ENCODE data around the gene SYTL5. TPM values are rescaled to one million over a fixed set of nuclear protein-coding genes. Genes with fewer than 3 reads are reported as not detected.
"Not testable (repeated sequence)": the region's sequence is repeated elsewhere in the genome, so short reads cannot be mapped to it uniquely, and the experiment has no call there.

Gene SYTL5
- total RNA-seq, 1 donor from 2014 or later = 0.08 TPM

- DNase-seq (ENCODE audit: low read depth) = no peak
- no peaks in the 10 kb centered on the region for H3K36me3 ChIP-seq (ENCODE audit: control insufficient read depth, insufficient read depth, low read length)
- no peaks in the 10 kb centered on the region for H3K27me3 ChIP-seq (ENCODE audit: control insufficient read depth, insufficient read depth, low read length)
- no peak for TF ChIP-seq CTCF (IDR thresholded peaks at IDR 0.05; ENCODE audit: insufficient read depth, low read length, poor library complexity, severe bottlenecking)
- H3K4me3 ChIP-seq (ENCODE audit: low read depth, low read length) = no peak overlapping the region
These were observed 30.9 kb upstream of the SYTL5 start for GRCh38 chrX:37975421-37975820.

- H3K36me3 ChIP-seq (ENCODE audit: control insufficient read depth, insufficient read depth, low read length) = no peaks in the 10 kb centered on the region
- no peak for DNase-seq (ENCODE audit: low read depth)
- H3K4me3 ChIP-seq (ENCODE audit: low read depth, low read length) = no peak overlapping the region
- no peaks in the 10 kb centered on the region for H3K27me3 ChIP-seq (ENCODE audit: control insufficient read depth, insufficient read depth, low read length)
- TF ChIP-seq CTCF (IDR thresholded peaks at IDR 0.05; ENCODE audit: insufficient read depth, low read length, poor library complexity, severe bottlenecking) = no peak
These were observed 30.2 kb upstream of the SYTL5 start for GRCh38 chrX:37976153-37976552.

GRCh38 chrX:37984880-37985279, 21.5 kb upstream of the SYTL5 start:
- H3K4me3 ChIP-seq (ENCODE audit: low read depth, low read length) = no peak overlapping the region
- no peaks in the 10 kb centered on the region for H3K36me3 ChIP-seq (ENCODE audit: control insufficient read depth, insufficient read depth, low read length)
- no peak for TF ChIP-seq CTCF (IDR thresholded peaks at IDR 0.05; ENCODE audit: insufficient read depth, low read length, poor library complexity, severe bottlenecking)
- H3K27me3 ChIP-seq (ENCODE audit: control insufficient read depth, insufficient read depth, low read length) = no peaks in the 10 kb centered on the region
- no peak for DNase-seq (ENCODE audit: low read depth)

GRCh38 chrX:37986893-37987292, 19.5 kb upstream of the SYTL5 start:
- H3K4me3 ChIP-seq (ENCODE audit: low read depth, low read length) = no peak overlapping the region
- H3K27me3 ChIP-seq (ENCODE audit: control insufficient read depth, insufficient read depth, low read length) = no peaks in the 10 kb centered on the region
- no peaks in the 10 kb centered on the region for H3K36me3 ChIP-seq (ENCODE audit: control insufficient read depth, insufficient read depth, low read length)
- no peak for DNase-seq (ENCODE audit: low read depth)
- no peak for TF ChIP-seq CTCF (IDR thresholded peaks at IDR 0.05; ENCODE audit: insufficient read depth, low read length, poor library complexity, severe bottlenecking)

- no peak for TF ChIP-seq CTCF (IDR thresholded peaks at IDR 0.05; ENCODE audit: insufficient read depth, low read length, poor library complexity, severe bottlenecking)
- no peak overlapping the region for H3K4me3 ChIP-seq (ENCODE audit: low read depth, low read length)
These were observed 17.0 kb upstream of the SYTL5 start for GRCh38 chrX:37989304-37989703.

GRCh38 chrX:37991303-37991702, 15.1 kb upstream of the SYTL5 start:
- DNase-seq (ENCODE audit: low read depth); H3K27me3 ChIP-seq (ENCODE audit: control insufficient read depth, insufficient read depth, low read length); H3K4me3 ChIP-seq (ENCODE audit: low read depth, low read length); H3K36me3 ChIP-seq (ENCODE audit: control insufficient read depth, insufficient read depth, low read length): not testable (repeated sequence)

More at GRCh38 chrX:37989304-37989703, 17.0 kb upstream of the SYTL5 start:
- no peak for DNase-seq (ENCODE audit: low read depth)
- no peaks in the 10 kb centered on the region for H3K27me3 ChIP-seq (ENCODE audit: control insufficient read depth, insufficient read depth, low read length)
- H3K36me3 ChIP-seq (ENCODE audit: control insufficient read depth, insufficient read depth, low read length) = no peaks in the 10 kb centered on the region
